H9 (cell line): ENCODE measurements around the gene SCD. TPM values are rescaled to one million over a fixed set of nuclear protein-coding genes. Genes with fewer than 3 reads are reported as not detected.

ENCODE experiments used
- DNase-seq: peaks from one replicate; pipeline ENCODE4 v3.0.0-alpha.2; 2017
- H2AFZ ChIP-seq: one replicate; pipeline ENCODE4 v1.6.1; 2013; ENCODE audit warnings: mild to moderate bottlenecking, low read length, control low read depth, moderate library complexity
- H2AK5ac ChIP-seq: 2 replicates; pipeline ENCODE4 v1.6.1; 2013; ENCODE audit warnings: low read length, control low read depth, mixed read lengths; ENCODE audit not compliant: insufficient read length
- H2BK120ac ChIP-seq: one replicate; pipeline ENCODE4 v1.6.1; 2013; ENCODE audit warnings: low read depth, mild to moderate bottlenecking, low read length, control low read depth, inconsistent platforms; ENCODE audit not compliant: poor library complexity, severe bottlenecking
- H2BK12ac ChIP-seq: 2 replicates; pipeline ENCODE4 v1.6.1; 2013; ENCODE audit warnings: low read length, control low read depth, mixed read lengths, low read depth; ENCODE audit not compliant: insufficient read length
- H2BK15ac ChIP-seq: 2 replicates; pipeline ENCODE4 v1.6.1; 2013; ENCODE audit warnings: low read depth, low read length, control low read depth
- H2BK20ac ChIP-seq: one replicate; pipeline ENCODE4 v1.6.1; 2013; ENCODE audit warnings: low read depth, mild to moderate bottlenecking, low read length, control low read depth, inconsistent platforms; ENCODE audit not compliant: poor library complexity, severe bottlenecking
- H2BK5ac ChIP-seq: 2 replicates; pipeline ENCODE4 v1.6.1; 2013; ENCODE audit warnings: low read length, control low read depth, mixed read lengths; ENCODE audit not compliant: insufficient read length
- H3K14ac ChIP-seq: 2 replicates; pipeline ENCODE4 v1.6.1; 2013; ENCODE audit warnings: low read length, control low read depth; ENCODE audit not compliant: insufficient read depth
- H3K18ac ChIP-seq: 2 replicates; pipeline ENCODE4 v1.6.1; 2013; ENCODE audit warnings: low read depth, mild to moderate bottlenecking, mixed read lengths, low read length, control low read depth; ENCODE audit not compliant: insufficient read length
- H3K23ac ChIP-seq: 2 replicates; pipeline ENCODE4 v1.6.1; 2013; ENCODE audit warnings: low read length, control low read depth, mixed read lengths, low read depth; ENCODE audit not compliant: insufficient read length
- H3K23me2 ChIP-seq: 2 replicates; pipeline ENCODE4 v1.6.1; 2013; ENCODE audit warnings: low read depth, mild to moderate bottlenecking, mixed read lengths, low read length, control low read depth; ENCODE audit not compliant: insufficient read length, poor library complexity, severe bottlenecking
- H3K27ac ChIP-seq: 2 replicates; pipeline ENCODE4 v1.5.1; 2013; ENCODE audit warnings: low read length, control low read depth, mixed read lengths, low read depth; ENCODE audit not compliant: insufficient read length
- H3K27me3 ChIP-seq: 2 replicates; pipeline ENCODE4 v1.6.1; 2013; ENCODE audit warnings: low read length, control low read depth, inconsistent platforms; ENCODE audit not compliant: insufficient read depth
- H3K4ac ChIP-seq: 2 replicates; pipeline ENCODE4 v1.6.1; 2013; ENCODE audit warnings: low read depth, mild to moderate bottlenecking, control low read depth, inconsistent platforms, low read length, moderate library complexity
- H3K4me1 ChIP-seq: 2 replicates; pipeline ENCODE4 v1.6.1; 2013; ENCODE audit warnings: low read length, control low read depth, inconsistent platforms; ENCODE audit not compliant: insufficient read depth
- H3K4me2 ChIP-seq: 2 replicates; pipeline ENCODE4 v1.6.1; 2013; ENCODE audit warnings: low read length, control low read depth, mixed read lengths; ENCODE audit not compliant: insufficient read length, insufficient read depth
- H3K56ac ChIP-seq: 2 replicates; pipeline ENCODE4 v1.6.1; 2013; ENCODE audit warnings: low read depth, mild to moderate bottlenecking, mixed read lengths, low read length, control low read depth; ENCODE audit not compliant: insufficient read length
- H3K79me1 ChIP-seq: 2 replicates; pipeline ENCODE4 v1.6.1; 2013; ENCODE audit warnings: low read depth, mild to moderate bottlenecking, moderate library complexity, low read length, control low read depth, inconsistent platforms; ENCODE audit not compliant: insufficient read depth, poor library complexity, severe bottlenecking
- H3K79me2 ChIP-seq: 2 replicates; pipeline ENCODE4 v1.6.1; 2013; ENCODE audit warnings: low read length, control low read depth, inconsistent platforms; ENCODE audit not compliant: insufficient read depth
- H3K9ac ChIP-seq: 2 replicates; pipeline ENCODE4 v1.6.1; 2013; ENCODE audit warnings: low read length, control low read depth, mixed read lengths; ENCODE audit not compliant: insufficient read length; ENCODE audit errors: extremely low read depth
- H3K9me3 ChIP-seq: one replicate; pipeline ENCODE4 v1.6.1; 2013; ENCODE audit warnings: low read depth, low read length, inconsistent platforms; ENCODE audit not compliant: control insufficient read depth
- H3T11ph ChIP-seq: one replicate; pipeline ENCODE4 v1.6.1; 2013; ENCODE audit warnings: mild to moderate bottlenecking, low read length, control low read depth, inconsistent platforms
- H4K20me1 ChIP-seq: one replicate; pipeline ENCODE4 v1.6.1; 2013; ENCODE audit not compliant: control insufficient read depth, insufficient read length, insufficient read depth
- H4K5ac ChIP-seq: 2 replicates; pipeline ENCODE4 v1.6.1; 2013; ENCODE audit warnings: low read depth, mild to moderate bottlenecking, mixed read lengths, low read length, control low read depth; ENCODE audit not compliant: insufficient read length
- H4K8ac ChIP-seq: replicated peaks from 2 replicates; pipeline ENCODE4 v1.6.1; 2013; ENCODE audit warnings: low read length, control low read depth, mixed read lengths, low read depth; ENCODE audit not compliant: insufficient read length
- H4K91ac ChIP-seq: 2 replicates; pipeline ENCODE4 v1.6.1; 2013; ENCODE audit warnings: low read depth, mild to moderate bottlenecking, moderate library complexity, mixed read lengths, low read length, control low read depth; ENCODE audit not compliant: insufficient read length
- H3K27ac Mint-ChIP-seq, 3 experiments: 2 replicates in 2 of 3; 3 replicates in 1 of 3; pipeline ENCODE4 v1.8.0; 2020 to 2021; ENCODE audit warnings: mixed read lengths in 3 of 3, mild to moderate bottlenecking in 1 of 3, moderate library complexity in 1 of 3
- H3K27me3 Mint-ChIP-seq: 2 replicates; pipeline ENCODE4 v1.8.0; 2021; ENCODE audit warnings: low read depth, mild to moderate bottlenecking, moderate library complexity, mixed read lengths
- H3K36me3 Mint-ChIP-seq, 3 experiments: 2 replicates in 2 of 3; 3 replicates in 1 of 3; pipeline ENCODE4 v1.8.0; 2020 to 2021; ENCODE audit warnings: low read depth in 3 of 3, mixed read lengths in 3 of 3; ENCODE audit not compliant: insufficient read depth in 1 of 3
- H3K4me1 Mint-ChIP-seq, 2 experiments: 2 replicates each; pipeline ENCODE4 v1.8.0; 2020; ENCODE audit warnings: mixed read lengths in 2 of 2
- H3K4me3 Mint-ChIP-seq, 2 experiments: 2 replicates in 1 of 2; 3 replicates in 1 of 2; pipeline ENCODE4 v1.8.0; 2020 to 2021; ENCODE audit warnings: mild to moderate bottlenecking in 2 of 2, mixed read lengths in 2 of 2, moderate library complexity in 1 of 2
- H3K9me3 Mint-ChIP-seq, 2 experiments: 2 replicates in 1 of 2; 3 replicates in 1 of 2; pipeline ENCODE4 v1.8.0; 2020; ENCODE audit warnings: mild to moderate bottlenecking in 2 of 2, mixed read lengths in 2 of 2, moderate library complexity in 1 of 2
- CTCF ChIP-seq: fragments of 200-600 bp; sonication (generic); conservative IDR thresholded peaks from 3 replicates; pipeline ENCODE4 v1.8.0; 2021; ENCODE audit warnings: antibody characterized with exemption, mild to moderate bottlenecking
- WGBS: extraction: QIAGEN DNeasy Blood & Tissue Kit; methylation state at CpG from one replicate; pipeline ENCODE4 v1.1.7; 2013; ENCODE audit warnings: missing lambda C conversion rate, low lambda C conversion rate, mixed read lengths; ENCODE audit not compliant: insufficient read length; ENCODE audit errors: extremely low coverage; 5-methylcytosine and 5-hydroxymethylcytosine counted together
- total RNA-seq: library from RNA; stranded (reverse); gene quantifications from 2 replicates; pipeline ENCODE4 v1.2.1, GENCODE V29; 2021

Gene SCD
- total RNA-seq, 1 experiment from 2014 or later: 354 TPM

GRCh38 chr10:100348389-100348927 lies 1.4 kb downstream of the SCD start:
- Histone ChIP-seq H3K27ac (no peak overlapping the region), H3K27me3 (no peaks in the 10 kb centered on the region), H3K18ac (no peak overlapping the region), H4K5ac (no peak overlapping the region), H2BK12ac (no peak overlapping the region), H2AFZ (no peak overlapping the region), H3K4me1 (peaks cover 2% of the 10 kb centered on the region; the same call in 1 of the 2 replicates), H2BK15ac (no peak overlapping the region), H3K4me2 (peak overlapping the region; percentile 70), H2BK5ac (no peak overlapping the region), H3K9ac (peak overlapping the region; percentile 81), H2BK20ac (no peak overlapping the region), H2AK5ac (no peak overlapping the region), H3T11ph (no peak overlapping the region), H4K91ac (no peak overlapping the region), H3K23ac (no peak overlapping the region), H3K79me2 (peaks cover 51% of the 10 kb centered on the region), H3K4ac (no peak overlapping the region), H3K79me1 (peaks cover 16% of the 10 kb centered on the region), H2BK120ac (no peak overlapping the region), H3K9me3 (no peaks in the 10 kb centered on the region), H3K56ac (no peak overlapping the region), H4K20me1 (peaks cover 12% of the 10 kb centered on the region), H3K14ac (no peak overlapping the region), H4K8ac (no peak overlapping the region), H3K23me2 (peaks cover 18% of the 10 kb centered on the region)
- no CpG with 5 or more reads among the region's 3 CpGs for WGBS
- DNase-seq: no peak
- peak overlapping the region; percentile 90 to 100 for H3K4me3 Mint-ChIP-seq
- H3K36me3 Mint-ChIP-seq: peaks cover 58 to 60% (median 59%) of the 10 kb centered on the region in 3 experiments
- H3K27ac Mint-ChIP-seq: peak overlapping the region in 2 of 3 experiments; percentile 84 to 99; a peak in 5 of 7 replicates
- no peaks in the 10 kb centered on the region; the same call in 1 of the 2 replicates for H3K27me3 Mint-ChIP-seq
- H3K4me1 Mint-ChIP-seq: peaks cover 55 to 61% of the 10 kb centered on the region in 2 experiments
- H3K9me3 Mint-ChIP-seq: peaks cover 3 to 5% of the 10 kb centered on the region in 2 experiments; a peak in 2 of 5 replicates
- TF ChIP-seq CTCF: no peak
